PFSK-1 (cell line): ENCODE data around the gene RNF5.

Experiments
- FOXP2 ChIP-seq: optimal IDR thresholded peaks from 2 replicates; pipeline ENCODE3; 2011; ENCODE audit warnings: borderline replicate concordance, control low read depth, inconsistent platforms; ENCODE audit not compliant: insufficient read depth; ENCODE audit errors: extremely low read length, extremely low read depth
- POLR2AphosphoS5 ChIP-seq: IDR thresholded peaks from 2 replicates; pipeline ENCODE4 v1.6.1; 2012; ENCODE audit warnings: low read depth, mild to moderate bottlenecking, control low read depth, low read length, moderate library complexity
- REST ChIP-seq, 2 experiments: IDR thresholded peaks; 2 replicates each; pipeline versions ENCODE4 v1.6.1 to v1.8.0; 2011 to 2012; ENCODE audit warnings: low read depth in 2 of 2, low read length in 2 of 2, control low read depth in 1 of 2, inconsistent platforms in 1 of 2, mild to moderate bottlenecking in 1 of 2, moderate library complexity in 1 of 2; ENCODE audit not compliant: insufficient read depth in 1 of 2
- SIN3A ChIP-seq: IDR thresholded peaks from 2 replicates; pipeline ENCODE4 v1.6.1; 2012; ENCODE audit warnings: mild to moderate bottlenecking, low read length, moderate library complexity, borderline replicate concordance; ENCODE audit not compliant: insufficient read depth
- TAF1 ChIP-seq: IDR thresholded peaks from 2 replicates; pipeline ENCODE4 v1.6.1; 2012; ENCODE audit warnings: low read length, control low read depth, borderline replicate concordance; ENCODE audit not compliant: insufficient read depth

RNF5 gene

GRCh38 chr6:32163559-32164258, 14.5 kb upstream of the RNF5 start:
- TF ChIP-seq TAF1, result no peak
- no peak for TF ChIP-seq POLR2AphosphoS5
- no peak for TF ChIP-seq REST (IDR thresholded peaks at IDR 0.05; ENCODE audit: insufficient read depth in 1 of 2, low read depth in 2 of 2, low read length in 2 of 2)
- TF ChIP-seq SIN3A, result no peak
- no peak for TF ChIP-seq FOXP2

- TF ChIP-seq REST (IDR thresholded peaks at IDR 0.05; ENCODE audit: insufficient read depth in 1 of 2, low read depth in 2 of 2, low read length in 2 of 2), result no peak
- no peak for TF ChIP-seq SIN3A
- no peak for TF ChIP-seq POLR2AphosphoS5
- TF ChIP-seq TAF1, result no peak
- TF ChIP-seq FOXP2, result no peak
Observed at GRCh38 chr6:32164295-32164694, 13.9 kb upstream of the RNF5 start, which contains the start of gene EGFL8. Gene EGFL8 (plus strand): TSS chr6:32164595. CDS start chr6:32166166, 1,571 bp downstream.

GRCh38 chr6:32166411-32167061, 11.7 kb upstream of the RNF5 start:
- TF ChIP-seq SIN3A, result no peak
- TF ChIP-seq TAF1, result no peak
- TF ChIP-seq POLR2AphosphoS5, result no peak
- TF ChIP-seq FOXP2, result no peak
- TF ChIP-seq REST (IDR thresholded peaks at IDR 0.05; ENCODE audit: insufficient read depth in 1 of 2, low read depth in 2 of 2, low read length in 2 of 2), result no peak

GRCh38 chr6:32167154-32167760, 10.9 kb upstream of the RNF5 start:
- no peak for TF ChIP-seq TAF1
- TF ChIP-seq POLR2AphosphoS5, result no peak
- no peak for TF ChIP-seq FOXP2
- no peak for TF ChIP-seq SIN3A
- no peak for TF ChIP-seq REST (IDR thresholded peaks at IDR 0.05; ENCODE audit: insufficient read depth in 1 of 2, low read depth in 2 of 2, low read length in 2 of 2)
